Parietal lobe (tissue), 2 donors: ENCODE data around the gene AMMECR1L. TPM values are rescaled to one million over a fixed set of nuclear protein-coding genes. Genes with fewer than 3 reads are reported as not detected.

Experiments
- small RNA-seq: library from RNA; depleted of rRNA; stranded (forward); fragments of <200 nt; gene quantifications from one replicate; pipeline ENCODE3, GENCODE V24; 2014; ENCODE audit warnings: low replicate concordance
- total RNA-seq: library from RNA; depleted of rRNA; stranded (reverse); fragments of >200 nt; gene quantifications from one replicate; pipeline ENCODE4 v1.2.3, GENCODE V29; 2014

The AMMECR1L gene
- 15.3 TPM for total RNA-seq

GRCh38 chr2:127885780-127886592 lies at the start of gene AMMECR1L:
Gene AMMECR1L (minus strand): TSS chr2:127885956. CDS start chr2:127874234, 11,722 bp downstream.

Small RNAs within 50 kb of the gene (small RNA-seq; reads per million reads assigned to genes)
- gene AC012306.1 (not detected), gene RF00017 (not detected), gene RF00019 (not detected), gene RNU6-395P (not detected)

Other genes starting within 250 kb of the AMMECR1L start
- gene GPR17, start 239.8 kb downstream of the AMMECR1L start, total RNA-seq = 6.3 TPM
- gene LIMS2, start 210.4 kb downstream of the AMMECR1L start, total RNA-seq = 2.5 TPM
- gene SFT2D3, start 184.5 kb downstream of the AMMECR1L start, total RNA-seq = 8.8 TPM
- gene WDR33, start 74.8 kb downstream of the AMMECR1L start, total RNA-seq = 169 TPM
- 29.1 TPM for gene POLR2D, start 27.8 kb downstream of the AMMECR1L start, total RNA-seq
- 11.0 TPM for gene SAP130, start 142.1 kb upstream of the AMMECR1L start, total RNA-seq
- gene UGGT1, start 205.2 kb upstream of the AMMECR1L start, total RNA-seq = 60.1 TPM